EH (cell line): ENCODE measurements around the gene UMODL1.

Experiments
- DNase-seq: peaks from one replicate; pipeline ENCODE4 v3.0.0-alpha.2; 2015; ENCODE audit warnings: low read depth

Gene UMODL1

DNA sequence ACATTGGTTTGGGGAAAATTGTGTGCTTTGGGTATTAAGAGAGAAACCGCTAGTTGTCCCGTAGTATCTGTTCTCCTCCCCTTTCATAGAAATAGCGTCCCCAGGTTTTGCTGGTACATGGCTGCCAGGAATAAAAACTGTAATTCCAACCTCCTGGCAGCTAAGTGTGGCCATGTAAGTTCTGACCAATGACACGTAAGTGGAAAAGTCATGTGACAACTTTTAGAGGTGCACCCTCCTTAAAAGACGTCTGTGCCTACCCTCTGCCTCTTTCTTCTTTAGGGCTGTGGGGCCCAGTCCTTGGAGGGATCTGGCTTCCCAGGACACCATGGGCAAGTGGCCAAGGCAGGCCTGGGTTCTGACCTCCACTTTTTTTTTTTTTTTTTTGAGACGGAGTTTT lies 59.3 kb downstream of the UMODL1 start:
- no peak for DNase-seq

GRCh38 chr21:42132183-42132582 lies 61.1 kb downstream of the UMODL1 start:
- DNase-seq, result no peak

- no peak for DNase-seq
Measured at GRCh38 chr21:42133131-42133530, 62.0 kb downstream of the UMODL1 start.

- no peak for DNase-seq
Measured at GRCh38 chr21:42135386-42136052, 64.4 kb downstream of the UMODL1 start.

GRCh38 chr21:42137191-42137904 lies 66.2 kb downstream of the UMODL1 start:
- DNase-seq, result no peak

DNA sequence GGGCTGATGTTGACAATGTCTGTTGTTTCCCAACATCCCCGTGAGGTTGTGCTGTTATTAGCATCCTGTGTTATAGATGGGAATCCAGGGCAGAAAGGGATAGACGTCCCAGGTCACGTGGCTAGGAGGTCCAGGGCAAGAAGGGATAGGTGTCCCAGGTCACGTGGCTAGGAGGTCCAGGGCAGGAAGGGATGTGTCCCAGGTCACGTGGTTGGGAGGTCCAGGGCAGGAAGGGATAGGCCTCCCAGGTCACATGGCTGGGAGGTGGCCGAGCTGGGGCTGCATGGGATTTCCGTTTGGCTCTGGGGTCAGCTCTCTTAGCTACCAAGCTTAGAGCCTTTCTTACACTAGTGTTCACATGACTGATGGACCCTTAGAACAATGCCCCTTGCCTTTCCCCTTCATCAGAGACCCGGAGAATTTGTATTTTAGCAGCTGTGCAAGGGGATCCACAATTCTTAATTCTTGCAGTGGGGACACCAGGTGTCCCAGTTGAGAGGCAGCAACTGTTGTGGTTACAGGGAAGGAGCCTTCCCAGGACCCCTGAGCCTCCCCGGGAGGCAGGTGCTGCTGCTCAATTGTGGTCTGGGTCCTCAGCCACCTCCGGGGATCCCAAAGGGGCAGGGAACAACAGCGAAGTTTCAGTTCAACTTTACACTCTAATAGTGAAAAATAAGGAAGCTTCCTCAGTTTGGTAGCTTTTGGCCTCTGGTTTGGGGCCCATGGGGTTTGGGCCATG lies 69.2 kb downstream of the UMODL1 start:
- no peak for DNase-seq

GRCh38 chr21:42141643-42142042 lies 70.5 kb downstream of the UMODL1 start:
- no peak for DNase-seq

DNA sequence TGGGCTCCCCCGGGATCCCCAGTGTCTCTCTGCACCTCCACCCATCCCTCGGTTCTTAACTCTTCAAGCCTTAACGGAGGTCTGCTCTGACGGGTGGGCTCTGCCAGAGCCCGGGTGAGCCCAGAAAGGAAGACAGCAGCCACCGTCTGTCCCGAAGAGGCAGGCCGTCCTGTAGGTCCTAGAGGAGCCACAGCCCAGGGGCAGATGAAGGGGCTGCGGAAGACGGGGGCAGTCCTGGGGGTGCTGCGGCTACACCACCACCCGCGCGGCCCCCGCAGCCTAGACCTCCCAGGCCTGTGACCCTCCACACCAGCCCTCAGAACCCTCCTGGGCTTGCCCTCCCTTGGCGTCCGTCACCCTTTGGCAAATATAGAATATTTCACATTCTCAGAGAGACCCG lies 71.0 kb downstream of the UMODL1 start:
- no peak for DNase-seq

GRCh38 chr21:42142627-42143026 lies 71.5 kb downstream of the UMODL1 start:
- no peak for DNase-seq

GRCh38 chr21:42143111-42143510 lies 72.0 kb downstream of the UMODL1 start:
- no peak for DNase-seq

DNA sequence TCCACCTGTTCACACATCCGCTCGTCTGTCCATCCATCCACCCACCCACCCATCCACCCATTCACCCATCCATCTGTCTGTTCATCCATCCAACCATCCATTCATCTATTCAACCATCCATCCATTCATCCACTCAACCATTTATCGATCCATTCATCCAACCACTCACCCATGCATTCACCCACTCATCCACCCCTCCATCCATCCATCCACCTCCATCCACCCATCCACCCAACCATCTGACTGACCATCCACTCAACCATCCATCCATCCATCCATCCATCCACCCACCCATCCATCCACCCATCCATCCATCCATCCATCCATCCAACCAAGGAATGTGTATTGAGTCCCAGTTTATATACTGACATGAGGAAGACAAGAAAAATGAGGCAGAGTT lies 73.1 kb downstream of the UMODL1 start:
- DNase-seq, result no peak

DNA sequence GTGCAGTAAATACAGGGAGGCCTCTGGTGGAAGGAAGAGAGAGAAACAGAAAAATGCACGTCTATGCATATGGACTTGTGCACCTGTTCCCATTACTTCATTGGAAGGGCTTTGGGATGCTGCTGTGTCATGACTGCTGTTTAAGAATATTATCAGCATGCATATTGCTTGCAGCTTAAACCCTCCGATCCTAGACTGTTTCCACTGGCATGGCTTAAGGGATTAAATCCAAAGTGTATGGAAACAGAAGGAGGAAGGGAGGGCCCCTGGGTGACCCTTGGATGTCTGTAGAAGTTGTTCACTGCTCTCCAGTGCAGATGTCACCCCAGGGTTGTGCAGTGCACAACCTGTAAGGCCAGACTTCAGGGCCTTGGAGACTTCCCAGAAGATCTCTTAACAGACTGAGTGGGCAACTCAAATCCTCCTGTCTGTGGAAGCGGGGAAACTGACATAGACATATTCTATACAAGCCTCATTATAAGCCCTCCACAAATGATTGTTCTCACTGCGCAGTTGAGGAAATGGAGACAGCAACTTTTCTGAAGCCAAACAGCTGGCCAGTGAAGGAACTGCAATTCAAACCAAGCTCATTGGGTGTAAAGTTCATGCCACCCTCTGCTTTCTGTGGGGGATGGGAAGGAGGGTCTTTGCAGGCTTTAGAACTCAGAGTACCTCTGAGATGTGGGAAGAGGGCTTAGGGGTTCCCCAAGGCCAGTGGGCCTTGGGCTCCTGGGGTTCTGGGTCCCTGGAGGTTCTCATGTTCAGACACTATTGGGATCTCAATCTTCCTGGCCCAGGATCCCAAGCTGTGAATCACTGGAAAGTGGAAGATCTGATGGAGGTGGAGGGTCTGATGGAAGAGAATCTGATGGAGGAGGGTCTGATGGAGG lies 73.8 kb downstream of the UMODL1 start:
- DNase-seq, result no peak

- DNase-seq, result peak; percentile 59
Measured at GRCh38 chr21:42145569-42146272, 74.6 kb downstream of the UMODL1 start.

DNA sequence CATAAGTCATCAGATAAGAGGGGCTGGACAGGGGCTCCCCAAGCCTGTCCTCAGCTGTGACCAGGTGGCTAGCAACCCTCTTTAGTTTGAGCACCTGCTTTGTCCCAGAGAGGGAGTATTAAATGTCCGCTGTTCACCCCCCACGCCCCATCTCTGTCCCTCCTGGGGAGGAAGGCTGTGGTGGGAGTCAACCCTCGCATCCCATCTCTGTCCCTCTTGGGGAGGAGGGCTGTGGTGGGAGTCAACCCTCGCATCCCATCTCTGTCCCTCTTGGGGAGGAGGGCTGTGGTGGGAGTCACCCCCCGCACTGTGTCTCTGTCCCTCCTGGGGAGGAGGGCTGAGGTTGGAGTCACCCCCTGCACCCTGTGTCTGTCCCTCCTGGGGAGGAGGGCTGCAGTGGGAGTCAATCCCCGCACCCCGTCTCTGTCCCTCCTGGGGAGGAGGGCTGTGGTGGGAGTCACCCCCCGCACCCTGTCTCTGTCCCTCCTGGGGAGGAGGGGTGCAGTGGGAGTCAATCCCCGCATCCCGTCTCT lies 75.2 kb downstream of the UMODL1 start:
- no peak for DNase-seq

- DNase-seq, result no peak
Measured at GRCh38 chr21:42146821-42147220, 75.7 kb downstream of the UMODL1 start.

DNA sequence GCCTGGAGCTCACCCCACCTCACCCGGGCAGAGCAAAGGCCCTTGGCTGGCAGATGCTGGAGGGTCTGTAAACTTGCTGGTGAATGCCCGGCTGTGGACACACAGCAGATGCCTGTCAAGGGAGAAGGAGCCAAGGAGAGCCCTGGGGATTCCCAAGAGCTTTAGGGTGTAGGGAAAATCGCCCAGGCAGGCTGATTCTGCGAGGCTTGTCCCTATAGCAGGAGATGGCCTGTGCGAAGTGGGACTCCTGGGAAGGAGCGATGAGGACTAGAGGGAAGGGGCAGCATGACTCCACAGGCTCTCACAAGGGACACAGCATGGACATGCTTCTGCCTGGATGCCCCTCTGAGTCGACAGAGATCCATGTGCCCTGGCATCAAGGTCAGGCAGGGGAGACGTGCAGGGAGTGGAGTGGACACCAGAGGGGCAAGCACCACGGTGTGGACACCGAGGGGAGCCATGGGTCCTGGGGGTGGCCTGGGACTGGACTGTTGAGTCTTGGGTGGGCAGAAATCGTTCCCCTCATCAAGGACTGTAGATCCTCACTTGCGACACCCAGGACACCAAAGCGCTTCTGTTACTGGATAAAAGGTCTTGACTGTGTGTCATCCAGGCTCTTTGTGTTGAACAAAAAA lies 76.4 kb downstream of the UMODL1 start:
- DNase-seq, result no peak

- no peak for DNase-seq
Measured at GRCh38 chr21:42148097-42148496, 77.0 kb downstream of the UMODL1 start.

GRCh38 chr21:42148584-42148983 lies 77.5 kb downstream of the UMODL1 start:
- DNase-seq, result no peak

GRCh38 chr21:42149656-42150473 lies 78.7 kb downstream of the UMODL1 start:
- DNase-seq, result no peak
